SK-N-MC (cell line): Measurements from ENCODE around the gene PPIL1.

Source experiments
- DNase-seq: peaks from one replicate; pipeline ENCODE4 v3.0.0-alpha.2; 2011; ENCODE audit warnings: low read depth, low spot score
- H3K27ac ChIP-seq: fragments of 200-600 bp; sonication (generic); 2 replicates; pipeline ENCODE4 v1.5.1; 2016; ENCODE audit warnings: mixed run types
- H3K36me3 ChIP-seq: fragments of 200-600 bp; sonication (generic); 2 replicates; pipeline ENCODE4 v1.6.1; 2017; ENCODE audit warnings: antibody characterized with exemption, low read length, mixed read lengths; ENCODE audit not compliant: insufficient read depth
- H3K4me3 ChIP-seq: fragments of 200-600 bp; sonication (generic); 2 replicates; pipeline ENCODE4 v1.5.1; 2016
- H3K9ac ChIP-seq: fragments of 200-600 bp; sonication (generic); 2 replicates; pipeline ENCODE4 v1.8.0; 2017; ENCODE audit warnings: mixed run types, mixed read lengths; ENCODE audit not compliant: insufficient read length
- H3K9me3 ChIP-seq: fragments of 200-600 bp; sonication (generic); 2 replicates; pipeline ENCODE4 v1.6.1; 2017; ENCODE audit warnings: low read depth, mild to moderate bottlenecking, antibody characterized with exemption, low read length, moderate library complexity, mixed read lengths
- EZH2 ChIP-seq: fragments of 200-600 bp; sonication (generic); IDR thresholded peaks from one replicate; pipeline ENCODE4 v1.6.1; 2017; ENCODE audit warnings: antibody characterized with exemption
- FOXP2 ChIP-seq: optimal IDR thresholded peaks from 2 replicates; pipeline ENCODE3; 2011; ENCODE audit warnings: mild to moderate bottlenecking, moderate library complexity; ENCODE audit not compliant: insufficient read depth; ENCODE audit errors: extremely low read length, control extremely low read depth
- POLR2AphosphoS5 ChIP-seq: IDR thresholded peaks from 2 replicates; pipeline ENCODE4 v1.6.1; 2012; ENCODE audit warnings: mild to moderate bottlenecking, low read depth, low read length, borderline replicate concordance

Gene PPIL1

GRCh38 chr6:36837022-36837339 lies 37.6 kb downstream of the PPIL1 start:
- Histone ChIP-seq H3K9ac (no peak overlapping the region), H3K9me3 (0 out of 2 replicates have a peak, but pooled peaks cover 3% of the 10 kb centered on the region), H3K4me3 (no peak overlapping the region), H3K36me3 (no peaks in the 10 kb centered on the region), H3K27ac (no peak overlapping the region)
- TF ChIP-seq EZH2 (no peak), POLR2AphosphoS5 (no peak), FOXP2 (no peak)
- no peak for DNase-seq

- Histone ChIP-seq H3K9ac (no peak overlapping the region), H3K9me3 (0 out of 2 replicates have a peak, but pooled peaks cover 3% of the 10 kb centered on the region), H3K36me3 (no peaks in the 10 kb centered on the region), H3K4me3 (no peak overlapping the region), H3K27ac (no peak overlapping the region)
- no peak for TF ChIP-seq EZH2
- TF ChIP-seq POLR2AphosphoS5: no peak
- no peak for TF ChIP-seq FOXP2
- no peak for DNase-seq
These were observed 38.2 kb downstream of the PPIL1 start for GRCh38 chr6:36836111-36837021.

GRCh38 chr6:36834576-36835341 lies 39.8 kb downstream of the PPIL1 start:
- TF ChIP-seq EZH2: no peak
- TF ChIP-seq POLR2AphosphoS5: no peak
- TF ChIP-seq FOXP2: no peak
- H3K36me3 ChIP-seq: no peaks in the 10 kb centered on the region
- no peak overlapping the region for H3K9ac ChIP-seq
- H3K4me3 ChIP-seq: no peak overlapping the region
- DNase-seq: no peak
- H3K9me3 ChIP-seq: 0 out of 2 replicates have a peak, but pooled peaks cover 3% of the 10 kb centered on the region
- H3K27ac ChIP-seq: no peak overlapping the region

- 0 out of 2 replicates have a peak, but pooled peaks cover 3% of the 10 kb centered on the region for H3K9me3 ChIP-seq
- no peak overlapping the region for H3K9ac ChIP-seq
- TF ChIP-seq POLR2AphosphoS5: no peak
- no peak for TF ChIP-seq EZH2
- no peak for TF ChIP-seq FOXP2
- no peak overlapping the region for H3K27ac ChIP-seq
- H3K36me3 ChIP-seq: no peaks in the 10 kb centered on the region
- no peak for DNase-seq
- no peak overlapping the region for H3K4me3 ChIP-seq
These were observed 41.3 kb downstream of the PPIL1 start for GRCh38 chr6:36833182-36833789.

- Histone ChIP-seq H3K27ac (no peak overlapping the region), H3K4me3 (no peak overlapping the region), H3K36me3 (no peaks in the 10 kb centered on the region), H3K9me3 (0 out of 2 replicates have a peak, but pooled peaks cover 3% of the 10 kb centered on the region), H3K9ac (no peak overlapping the region)
- DNase-seq: no peak
- TF ChIP-seq FOXP2: no peak
- no peak for TF ChIP-seq EZH2
- no peak for TF ChIP-seq POLR2AphosphoS5
These were observed 42.3 kb downstream of the PPIL1 start for GRCh38 chr6:36832313-36832712.

- H3K4me3 ChIP-seq: no peak overlapping the region
- no peaks in the 10 kb centered on the region for H3K36me3 ChIP-seq
These were observed 44.0 kb downstream of the PPIL1 start for GRCh38 chr6:36830577-36830976.

GRCh38 chr6:36829919-36830544 lies 44.6 kb downstream of the PPIL1 start:
- no peak overlapping the region for H3K4me3 ChIP-seq
- no peak for TF ChIP-seq EZH2
- DNase-seq: no peak
- no peaks in the 10 kb centered on the region for H3K36me3 ChIP-seq
- no peak overlapping the region for H3K27ac ChIP-seq
- no peak overlapping the region for H3K9ac ChIP-seq
- 0 out of 2 replicates have a peak, but pooled peaks cover 3% of the 10 kb centered on the region for H3K9me3 ChIP-seq

More at GRCh38 chr6:36830577-36830976, 44.0 kb downstream of the PPIL1 start:
- TF ChIP-seq POLR2AphosphoS5 (no peak), EZH2 (no peak), FOXP2 (no peak)
- no peak overlapping the region for H3K9ac ChIP-seq
- 0 out of 2 replicates have a peak, but pooled peaks cover 3% of the 10 kb centered on the region for H3K9me3 ChIP-seq
- DNase-seq: no peak
- no peak overlapping the region for H3K27ac ChIP-seq
